Stomach (tissue), 4 donors: ENCODE measurements around the gene FLAD1.

Experiments used
- CTCF ChIP-seq, 7 experiments: fragments of 450-650 bp in 4 of 7; fragments of 200-600 bp in 3 of 7; sonication (generic) in 3 of 7; IDR thresholded peaks; one replicate each; pipeline ENCODE4 v1.5.1; 2016 to 2019; ENCODE audit warnings: antibody characterized with exemption in 7 of 7, control low read depth in 2 of 7, mild to moderate bottlenecking in 1 of 7
- EP300 ChIP-seq: sonication (generic); formaldehyde crosslinking; IDR thresholded peaks from one replicate; pipeline ENCODE4 v1.6.1; 2017; ENCODE audit warnings: antibody characterized with exemption
- POLR2AphosphoS5 ChIP-seq, 3 donors: sonication (generic); formaldehyde crosslinking; IDR thresholded peaks; one replicate each; pipeline ENCODE4 v1.6.1; 2016; ENCODE audit warnings: antibody characterized with exemption in 3 of 3

GRCh38 chr1:154941333-154942013 lies 41.7 kb upstream of the FLAD1 start:
- TF ChIP-seq POLR2AphosphoS5 (IDR thresholded peaks at IDR 0.05) (no peak), CTCF (IDR thresholded peaks at IDR 0.05) (no peak), EP300 (no peak)
